NB4 (cell line): ENCODE measurements around the gene TFF2.

Source experiments
- MYC ChIP-seq: IDR thresholded peaks from 2 replicates; pipeline ENCODE4 v1.6.1; 2011; ENCODE audit warnings: low read depth, low read length
- POLR2A ChIP-seq: IDR thresholded peaks from 2 replicates; pipeline ENCODE4 v1.6.1; 2011; ENCODE audit warnings: mild to moderate bottlenecking; ENCODE audit not compliant: insufficient read length; ENCODE audit errors: extremely low read depth
- TF ChIP-seq, protein P1 (sequence below): IDR thresholded peaks from one replicate; pipeline ENCODE4 v1.5.1; 2012; ENCODE audit warnings: low read depth, low read length
- TF ChIP-seq, protein P2 (sequence below): IDR thresholded peaks from 2 replicates; pipeline ENCODE4 v1.6.1; 2011; ENCODE audit warnings: low read depth, low read length

GRCh38 chr21:42400525-42400924, 49.7 kb upstream of the TFF2 start:
- TF ChIP-seq, protein P1, sequence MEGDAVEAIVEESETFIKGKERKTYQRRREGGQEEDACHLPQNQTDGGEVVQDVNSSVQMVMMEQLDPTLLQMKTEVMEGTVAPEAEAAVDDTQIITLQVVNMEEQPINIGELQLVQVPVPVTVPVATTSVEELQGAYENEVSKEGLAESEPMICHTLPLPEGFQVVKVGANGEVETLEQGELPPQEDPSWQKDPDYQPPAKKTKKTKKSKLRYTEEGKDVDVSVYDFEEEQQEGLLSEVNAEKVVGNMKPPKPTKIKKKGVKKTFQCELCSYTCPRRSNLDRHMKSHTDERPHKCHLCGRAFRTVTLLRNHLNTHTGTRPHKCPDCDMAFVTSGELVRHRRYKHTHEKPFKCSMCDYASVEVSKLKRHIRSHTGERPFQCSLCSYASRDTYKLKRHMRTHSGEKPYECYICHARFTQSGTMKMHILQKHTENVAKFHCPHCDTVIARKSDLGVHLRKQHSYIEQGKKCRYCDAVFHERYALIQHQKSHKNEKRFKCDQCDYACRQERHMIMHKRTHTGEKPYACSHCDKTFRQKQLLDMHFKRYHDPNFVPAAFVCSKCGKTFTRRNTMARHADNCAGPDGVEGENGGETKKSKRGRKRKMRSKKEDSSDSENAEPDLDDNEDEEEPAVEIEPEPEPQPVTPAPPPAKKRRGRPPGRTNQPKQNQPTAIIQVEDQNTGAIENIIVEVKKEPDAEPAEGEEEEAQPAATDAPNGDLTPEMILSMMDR: no peak
- TF ChIP-seq POLR2A: no peak
- TF ChIP-seq, protein P2, sequence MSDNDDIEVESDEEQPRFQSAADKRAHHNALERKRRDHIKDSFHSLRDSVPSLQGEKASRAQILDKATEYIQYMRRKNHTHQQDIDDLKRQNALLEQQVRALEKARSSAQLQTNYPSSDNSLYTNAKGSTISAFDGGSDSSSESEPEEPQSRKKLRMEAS: no peak
- no peak for TF ChIP-seq MYC
